ENCODE measurements around the gene TAC3.

DNA sequence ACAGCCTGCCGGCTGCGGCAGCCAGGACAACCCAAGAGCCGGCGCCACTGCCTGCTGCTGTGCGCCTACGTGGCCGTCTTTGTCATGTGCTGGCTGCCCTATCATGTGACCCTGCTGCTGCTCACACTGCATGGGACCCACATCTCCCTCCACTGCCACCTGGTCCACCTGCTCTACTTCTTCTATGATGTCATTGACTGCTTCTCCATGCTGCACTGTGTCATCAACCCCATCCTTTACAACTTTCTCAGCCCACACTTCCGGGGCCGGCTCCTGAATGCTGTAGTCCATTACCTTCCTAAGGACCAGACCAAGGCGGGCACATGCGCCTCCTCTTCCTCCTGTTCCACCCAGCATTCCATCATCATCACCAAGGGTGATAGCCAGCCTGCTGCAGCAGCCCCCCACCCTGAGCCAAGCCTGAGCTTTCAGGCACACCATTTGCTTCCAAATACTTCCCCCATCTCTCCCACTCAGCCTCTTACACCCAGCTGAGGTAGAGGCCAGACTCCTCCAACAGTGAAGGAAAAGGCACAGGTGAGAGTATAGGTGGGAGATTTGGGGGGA is 20.3 kb downstream of the TAC3 start:
- TF ChIP-seq POLR2A (IDR thresholded peaks at IDR 0.05) (no peak), POLR2AphosphoS5 (IDR thresholded peaks at IDR 0.05) (no peak)
- TF ChIP-seq, protein P1, sequence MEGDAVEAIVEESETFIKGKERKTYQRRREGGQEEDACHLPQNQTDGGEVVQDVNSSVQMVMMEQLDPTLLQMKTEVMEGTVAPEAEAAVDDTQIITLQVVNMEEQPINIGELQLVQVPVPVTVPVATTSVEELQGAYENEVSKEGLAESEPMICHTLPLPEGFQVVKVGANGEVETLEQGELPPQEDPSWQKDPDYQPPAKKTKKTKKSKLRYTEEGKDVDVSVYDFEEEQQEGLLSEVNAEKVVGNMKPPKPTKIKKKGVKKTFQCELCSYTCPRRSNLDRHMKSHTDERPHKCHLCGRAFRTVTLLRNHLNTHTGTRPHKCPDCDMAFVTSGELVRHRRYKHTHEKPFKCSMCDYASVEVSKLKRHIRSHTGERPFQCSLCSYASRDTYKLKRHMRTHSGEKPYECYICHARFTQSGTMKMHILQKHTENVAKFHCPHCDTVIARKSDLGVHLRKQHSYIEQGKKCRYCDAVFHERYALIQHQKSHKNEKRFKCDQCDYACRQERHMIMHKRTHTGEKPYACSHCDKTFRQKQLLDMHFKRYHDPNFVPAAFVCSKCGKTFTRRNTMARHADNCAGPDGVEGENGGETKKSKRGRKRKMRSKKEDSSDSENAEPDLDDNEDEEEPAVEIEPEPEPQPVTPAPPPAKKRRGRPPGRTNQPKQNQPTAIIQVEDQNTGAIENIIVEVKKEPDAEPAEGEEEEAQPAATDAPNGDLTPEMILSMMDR (IDR thresholded peaks at IDR 0.05), result no peak
